ENCODE results near the gene ZNF85. TPM values are rescaled to one million over a fixed set of nuclear protein-coding genes. Genes with fewer than 3 reads are reported as not detected.
A peak's percentile ranks its signal among the peaks of the same experiment; 100 is the strongest.

Gene ZNF85
- total RNA-seq, 1 experiment from 2014 or later, result 26.8 TPM

GRCh38 chr19:20964798-20965197 is 41.7 kb downstream of the ZNF85 start:
- no peaks in the 10 kb centered on the region for H3K79me2 ChIP-seq (ENCODE audit: insufficient read depth, low read length)
- peak; percentile 62 for TF ChIP-seq CTCF (conservative IDR thresholded peaks at IDR 0.05)
- H2BK120ac ChIP-seq (ENCODE audit: low read depth, low read length, poor library complexity, severe bottlenecking), result no peak overlapping the region
- no peaks in the 10 kb centered on the region for H3K23me2 ChIP-seq (ENCODE audit: insufficient read length, low read depth, low read length, poor library complexity, severe bottlenecking)
- no peak overlapping the region for H4K8ac ChIP-seq (replicated peaks; ENCODE audit: insufficient read length, low read depth, low read length)
- no peak overlapping the region for H3K27ac ChIP-seq (ENCODE audit: insufficient read length, low read depth, low read length)
- no peaks in the 10 kb centered on the region for H3K79me1 ChIP-seq (ENCODE audit: insufficient read depth, low read depth, low read length, poor library complexity, severe bottlenecking)
- no peaks in the 10 kb centered on the region for H3K9me3 ChIP-seq (ENCODE audit: control insufficient read depth, low read depth, low read length)
- H2BK12ac ChIP-seq (ENCODE audit: insufficient read length, low read depth, low read length), result no peak overlapping the region
- no peak overlapping the region for H2BK15ac ChIP-seq (ENCODE audit: low read depth, low read length)
- H3K4me2 ChIP-seq (ENCODE audit: insufficient read depth, insufficient read length, low read length), result no peak overlapping the region
- no peaks in the 10 kb centered on the region for H4K20me1 ChIP-seq (ENCODE audit: control insufficient read depth, insufficient read depth, insufficient read length)
- H3K9me3 Mint-ChIP-seq, result peaks cover 44 to 49% of the 10 kb centered on the region in 2 experiments
- H2AK5ac ChIP-seq (ENCODE audit: insufficient read length, low read length), result no peak overlapping the region
- H4K91ac ChIP-seq (ENCODE audit: insufficient read length, low read depth, low read length), result no peak overlapping the region
- DNase-seq, result peak; percentile 42
- no peak overlapping the region for H3K56ac ChIP-seq (ENCODE audit: insufficient read length, low read depth, low read length)
- H4K5ac ChIP-seq (ENCODE audit: insufficient read length, low read depth, low read length), result no peak overlapping the region
- no peak overlapping the region for H2BK20ac ChIP-seq (ENCODE audit: low read depth, low read length, poor library complexity, severe bottlenecking)
- peaks cover 4% of the 10 kb centered on the region; the same call in 1 of the 2 replicates for H3K27me3 Mint-ChIP-seq (ENCODE audit: low read depth)
- H3K4me1 ChIP-seq (ENCODE audit: insufficient read depth, low read length), result no peaks in the 10 kb centered on the region
- no peak overlapping the region for H3K27ac Mint-ChIP-seq
- H3K4ac ChIP-seq (ENCODE audit: low read depth, low read length), result no peak overlapping the region
- no peak overlapping the region for H3K18ac ChIP-seq (ENCODE audit: insufficient read length, low read depth, low read length)
- H2BK5ac ChIP-seq (ENCODE audit: insufficient read length, low read length), result no peak overlapping the region
- H3K36me3 Mint-ChIP-seq (ENCODE audit: insufficient read depth in 1 of 3, low read depth in 3 of 3), result peaks cover 0 to 6% (median 0%) of the 10 kb centered on the region in 3 experiments; a peak in 4 of 7 replicates
- WGBS (ENCODE audit: extremely low coverage, insufficient read length, low lambda C conversion rate), result no CpG with 5 or more reads among the region's 4 CpGs
- no peak overlapping the region for H3K4me3 Mint-ChIP-seq
- H3K27me3 ChIP-seq (ENCODE audit: insufficient read depth, low read length), result no peaks in the 10 kb centered on the region
- no peak overlapping the region for H3K23ac ChIP-seq (ENCODE audit: insufficient read length, low read depth, low read length)
- no peak overlapping the region for H3K14ac ChIP-seq (ENCODE audit: insufficient read depth, low read length)
- no peak overlapping the region for H2AFZ ChIP-seq (ENCODE audit: low read length)
- no peak overlapping the region for H3K9ac ChIP-seq (ENCODE audit: extremely low read depth, insufficient read length, low read length)
- H3T11ph ChIP-seq (ENCODE audit: low read length), result no peak overlapping the region
- H3K4me1 Mint-ChIP-seq, result no peaks in the 10 kb centered on the region
